Non-pigmented ciliary epithelial cell (primary cell): ENCODE data around the gene DDX59.
A peak's percentile ranks its signal among the peaks of the same experiment; 100 is the strongest.
"Not testable (repeated sequence)": the region's sequence is repeated elsewhere in the genome, so short reads cannot be mapped to it uniquely, and the experiment has no call there.

ENCODE experiments used
- DNase-seq: peaks from one replicate; pipeline ENCODE4 v3.0.0-alpha.2; 2010; ENCODE audit warnings: low read depth

The DDX59 gene

DNA sequence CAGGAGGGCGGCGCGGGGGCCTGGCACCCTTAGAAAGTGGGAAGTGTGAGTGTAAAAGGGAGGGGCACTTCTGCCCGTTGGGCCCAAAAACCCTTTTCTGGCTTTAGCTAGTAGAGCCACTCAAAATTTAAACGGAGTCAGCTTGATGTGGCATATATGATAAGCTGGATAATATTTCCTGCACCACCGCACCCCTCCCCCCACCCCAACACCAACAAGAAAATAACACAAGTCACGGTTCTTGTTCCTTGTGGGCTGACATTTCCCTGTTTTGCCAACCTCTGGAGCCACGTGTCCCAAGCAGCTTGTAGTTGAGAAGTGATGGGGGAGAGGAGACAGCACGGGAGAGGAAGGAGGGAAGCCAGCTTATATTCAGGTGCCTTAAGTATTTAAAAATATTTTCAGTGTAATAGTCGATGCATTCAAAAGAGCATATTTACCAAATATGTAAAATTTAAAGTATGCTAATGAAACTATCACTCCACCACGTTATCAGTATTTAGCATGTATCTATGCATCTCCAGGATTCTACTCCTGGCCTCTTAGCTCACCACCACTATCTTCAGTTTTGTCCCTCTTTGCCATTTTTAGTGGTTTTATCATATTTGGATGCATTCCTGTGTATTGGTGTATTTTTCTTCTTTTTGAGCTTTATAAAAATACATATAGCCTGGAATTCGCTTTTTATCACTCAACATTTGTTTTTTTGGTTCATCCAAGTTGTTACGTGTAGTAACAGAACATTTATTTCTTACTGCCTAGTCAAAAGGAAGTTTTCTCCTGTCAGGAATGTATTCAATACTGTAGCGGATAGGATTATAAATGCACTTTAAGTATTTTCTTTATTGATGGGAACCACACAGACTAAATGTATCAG is 773 bp upstream of the DDX59 start:
- DNase-seq: peak; percentile 28

DNA sequence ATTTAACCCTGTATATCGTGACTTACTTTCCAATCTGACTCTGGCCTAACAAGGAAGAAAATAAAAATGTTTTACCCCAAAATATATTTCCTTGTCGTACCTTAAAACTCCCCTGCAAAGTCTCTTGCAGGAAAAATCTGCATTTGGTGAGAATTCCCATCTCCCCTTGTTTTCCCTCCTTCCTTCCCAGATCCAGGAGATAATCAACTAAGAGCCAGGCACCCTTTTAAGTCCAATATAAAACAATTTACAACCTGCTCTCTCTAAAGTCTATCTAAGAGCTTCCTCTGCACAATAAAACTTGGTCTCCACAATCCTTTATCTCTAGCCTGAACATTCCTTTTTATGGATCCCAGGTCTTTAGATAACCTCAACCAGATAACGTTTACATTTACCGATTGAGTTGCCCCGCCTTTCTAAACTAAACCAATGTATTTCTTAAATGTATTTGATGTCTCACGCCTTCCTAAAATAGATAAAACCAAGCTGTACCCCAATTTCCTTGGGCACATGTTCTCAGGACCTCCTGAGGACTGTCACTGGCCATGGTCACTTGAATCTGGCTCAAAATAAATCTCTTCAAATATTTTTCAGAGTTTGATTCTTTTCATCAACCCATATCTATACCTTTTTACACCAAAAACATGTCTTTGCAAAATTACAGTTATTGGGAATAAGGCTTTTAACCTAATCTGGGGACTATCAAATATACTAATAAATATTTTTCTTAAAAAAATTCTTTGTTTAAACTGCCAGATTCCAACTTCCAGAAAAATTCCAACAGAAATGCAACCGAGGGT is 993 bp downstream of the DDX59 start:
- DNase-seq: no peak

GRCh38 chr1:200666309-200666708 is 3.4 kb downstream of the DDX59 start:
- DNase-seq: no peak

DNA sequence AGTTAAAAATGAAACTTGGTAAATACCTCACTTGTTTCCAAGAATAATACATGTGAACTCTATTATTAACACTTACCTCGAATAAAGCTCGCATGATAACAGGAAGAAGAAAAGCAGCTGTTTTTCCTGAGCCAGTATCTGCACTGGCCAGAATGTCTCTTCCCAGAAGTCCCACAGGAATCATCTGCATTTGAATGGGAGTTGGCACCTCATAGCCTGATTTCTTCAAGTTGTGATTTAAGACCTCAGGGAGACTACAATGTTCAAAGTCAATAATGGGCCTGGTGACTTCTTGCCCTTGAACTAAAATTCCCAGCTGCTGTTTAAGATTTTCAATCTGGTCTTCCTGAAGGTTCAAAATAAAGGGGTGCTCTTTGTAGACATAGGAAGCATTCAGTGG is 3.8 kb downstream of the DDX59 start:
- no peak for DNase-seq

GRCh38 chr1:200660719-200661118 is 9.0 kb downstream of the DDX59 start:
- DNase-seq: no peak

DNA sequence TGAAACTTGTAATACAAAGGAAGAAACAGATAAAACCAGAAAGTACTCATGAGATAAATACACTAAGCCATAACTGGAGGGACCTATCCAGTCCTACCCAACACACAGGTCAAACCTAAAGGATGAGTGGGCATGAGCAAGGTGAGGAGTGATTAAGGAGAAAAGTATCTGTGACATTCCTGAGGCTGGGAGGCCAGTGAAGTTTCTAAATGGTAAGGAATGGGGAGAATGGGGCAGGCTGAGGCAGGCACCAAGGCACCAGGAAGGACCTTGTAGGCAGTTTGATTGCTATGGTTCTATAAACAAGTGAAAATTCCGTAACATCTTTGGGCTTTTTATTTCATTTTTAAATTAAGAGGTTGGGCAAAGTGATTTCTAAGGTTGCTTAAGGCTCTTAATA is 10.4 kb downstream of the DDX59 start:
- peak; percentile 15 for DNase-seq

- DNase-seq: no peak
Measured at GRCh38 chr1:200658037-200658818, 11.5 kb downstream of the DDX59 start.

DNA sequence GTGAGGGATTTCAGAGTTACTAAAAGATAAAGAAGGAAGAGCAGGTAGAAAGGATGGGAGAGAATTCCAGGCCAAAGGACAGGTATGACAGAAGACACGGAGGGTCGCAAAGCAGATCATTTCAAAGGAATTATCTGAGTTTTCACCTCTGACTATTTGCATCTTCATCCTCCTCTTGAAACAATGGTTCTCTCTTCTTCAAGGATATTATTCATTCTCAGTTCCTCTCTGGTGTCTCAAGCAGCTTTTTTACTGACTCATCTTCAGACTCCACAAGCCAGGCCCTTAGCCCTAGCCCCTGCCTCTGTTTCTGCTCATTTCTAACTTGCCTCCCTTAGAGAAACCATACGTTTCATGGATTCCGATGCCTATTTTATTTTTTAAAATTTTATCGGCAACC is 15.0 kb downstream of the DDX59 start:
- no peak for DNase-seq

DNA sequence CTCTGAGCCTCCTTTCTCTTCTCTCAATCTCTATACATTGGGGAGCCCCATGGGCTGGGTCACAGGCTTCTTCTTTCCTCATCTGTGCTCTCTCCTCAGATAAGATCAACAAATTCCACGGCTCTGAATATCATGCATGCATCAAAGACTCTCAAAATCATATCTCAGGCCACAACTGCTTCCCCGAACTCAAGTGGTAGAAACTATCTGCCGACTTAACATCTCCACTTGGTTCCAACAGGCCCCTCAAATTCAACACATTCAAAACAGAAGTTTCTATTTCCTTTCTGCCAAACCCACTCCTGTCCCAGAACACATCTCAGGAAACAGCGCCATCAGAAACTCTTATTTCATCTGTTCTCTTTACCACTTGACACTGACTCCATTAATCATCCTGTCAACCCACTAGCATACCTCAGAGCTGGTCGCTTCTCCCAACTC is 16.7 kb downstream of the DDX59 start:
- no peak for DNase-seq

GRCh38 chr1:200652378-200652777 is 17.3 kb downstream of the DDX59 start:
- DNase-seq: no peak

GRCh38 chr1:200646515-200646914 is 23.2 kb downstream of the DDX59 start:
- DNase-seq: no peak

- no peak for DNase-seq
Measured at GRCh38 chr1:200644021-200644420, 25.7 kb downstream of the DDX59 start.

GRCh38 chr1:200642481-200642880 is 27.2 kb downstream of the DDX59 start:
- no peak for DNase-seq

- DNase-seq: no peak
Measured at GRCh38 chr1:200640963-200641401, 28.7 kb downstream of the DDX59 start.

DNA sequence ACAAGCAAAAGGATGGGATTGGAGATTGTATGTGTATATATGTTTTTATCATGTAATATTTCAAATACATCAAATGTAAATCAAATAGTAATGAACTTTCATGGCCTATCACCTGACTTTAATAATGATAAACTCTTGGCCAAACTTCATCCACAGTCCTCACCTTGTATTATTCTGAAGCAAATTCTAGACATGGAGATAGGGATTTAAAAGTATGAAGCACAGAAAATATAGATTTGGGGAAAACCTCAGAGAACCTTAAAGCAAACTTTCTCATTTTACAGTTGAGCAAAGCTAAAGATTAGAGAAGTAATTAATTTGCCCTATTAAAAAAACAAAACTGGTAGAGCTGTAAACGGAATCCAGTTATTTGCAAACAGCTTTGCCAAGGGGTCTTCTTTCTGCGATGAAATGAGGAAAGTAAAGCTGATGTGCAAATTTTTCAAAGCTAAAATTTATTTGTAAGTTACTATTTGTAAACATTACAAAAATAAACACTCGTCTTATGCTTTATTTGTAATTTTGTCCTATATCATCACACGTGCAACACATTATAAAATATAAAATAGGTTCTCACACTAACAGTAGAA is 29.2 kb downstream of the DDX59 start:
- no peak for DNase-seq

GRCh38 chr1:200638073-200638472 is 31.6 kb downstream of the DDX59 start:
- DNase-seq: no peak

GRCh38 chr1:200636681-200637080 is 33.0 kb downstream of the DDX59 start:
- DNase-seq: no peak

DNA sequence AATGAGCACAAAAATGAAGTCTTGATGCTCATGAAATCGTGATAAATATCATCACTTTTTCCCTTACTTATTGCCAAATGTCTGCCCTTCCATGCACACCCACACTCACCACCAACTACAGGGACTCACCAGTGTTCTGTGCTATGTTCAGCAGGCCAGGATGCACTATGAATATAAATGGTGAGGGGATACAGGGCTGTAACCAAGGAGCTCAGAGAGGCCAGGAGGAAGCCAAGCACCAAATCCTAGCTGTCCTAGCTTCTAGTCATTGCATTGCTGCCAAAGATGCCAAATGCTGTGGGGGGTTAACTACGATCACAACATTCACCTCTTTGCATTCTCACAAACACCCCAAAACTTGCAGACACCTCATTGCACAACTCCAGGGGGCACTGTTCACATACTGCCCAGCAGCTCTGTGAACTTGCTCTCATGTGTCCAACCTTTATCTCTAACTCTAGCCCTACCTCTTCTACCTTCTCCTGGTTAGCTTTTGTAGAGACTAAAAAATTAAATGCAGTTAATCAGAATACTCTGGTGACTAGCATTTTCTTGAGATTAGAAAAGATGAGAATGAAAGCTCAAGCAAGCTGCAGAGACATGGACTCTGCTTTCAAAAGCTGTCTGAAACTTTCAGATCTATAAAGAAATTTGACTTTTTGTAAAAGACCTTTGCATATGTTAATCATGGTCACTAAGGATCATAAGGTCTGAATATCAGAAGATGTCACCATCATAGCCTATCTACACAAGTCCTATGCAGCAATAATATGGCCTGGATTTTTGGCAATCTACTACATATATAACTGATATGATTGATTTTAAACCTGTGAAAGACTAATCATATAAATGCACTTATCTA is 35.2 kb downstream of the DDX59 start:
- DNase-seq: no peak

GRCh38 chr1:200631375-200631774 is 38.3 kb downstream of the DDX59 start:
- DNase-seq: no peak

DNA sequence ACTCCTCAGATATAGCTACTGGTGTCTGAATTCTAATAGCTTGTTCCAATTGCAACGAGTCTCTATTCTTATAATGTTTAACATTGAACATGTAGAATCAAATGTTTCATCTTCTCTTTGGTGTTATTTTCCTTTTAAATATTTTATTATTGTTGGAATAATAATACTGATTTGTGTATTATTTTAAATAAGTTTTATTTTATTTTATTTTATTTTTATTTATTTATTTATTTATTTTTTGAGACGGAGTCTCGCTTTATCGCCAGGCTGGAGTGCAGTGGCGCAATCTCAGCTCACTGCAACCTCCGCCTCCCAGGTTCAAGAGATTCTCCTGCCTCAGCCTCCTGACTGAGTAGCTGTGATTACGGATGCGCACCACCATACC is 39.2 kb downstream of the DDX59 start:
- DNase-seq: not testable (repeated sequence)
